CD14-positive monocyte (primary cell): ENCODE results near the gene ZDHHC24. TPM values are rescaled to one million over a fixed set of nuclear protein-coding genes. Genes with fewer than 3 reads are reported as not detected.

Experiments
- DNase-seq, 3 donors: peaks; one replicate each; pipeline ENCODE4 v3.0.0-alpha.2; 2011 to 2022
- H2AFZ ChIP-seq: 2 replicates; pipeline ENCODE4 v1.6.0; 2012; ENCODE audit warnings: mild to moderate bottlenecking, low read depth, low read length, inconsistent platforms; ENCODE audit not compliant: insufficient read depth, poor library complexity, severe bottlenecking
- H3K27ac ChIP-seq, 2 donors: 1 replicate in 1 of 2; 2 replicates in 1 of 2; pipeline ENCODE4 v1.5.1; 2012 to 2013; ENCODE audit warnings: low read length in 2 of 2, control low read depth in 1 of 2, inconsistent platforms in 1 of 2, low read depth in 1 of 2, mild to moderate bottlenecking in 1 of 2
- H3K27me3 ChIP-seq, 2 donors: one replicate each; pipeline versions ENCODE4 v1.6.0 to v1.6.1; 2011 to 2013; ENCODE audit warnings: low read length in 2 of 2; ENCODE audit not compliant: control insufficient read depth in 2 of 2, insufficient read depth in 2 of 2
- H3K36me3 ChIP-seq, 2 donors: replicated peaks in 1 of 2; 1 replicate in 1 of 2; 2 replicates in 1 of 2; pipeline versions ENCODE4 v1.5.1 to v1.6.1; 2012 to 2013; ENCODE audit warnings: low read length in 2 of 2, control low read depth in 1 of 2, inconsistent platforms in 1 of 2, mild to moderate bottlenecking in 1 of 2; ENCODE audit not compliant: insufficient read depth in 2 of 2, control insufficient read depth in 1 of 2
- H3K4me1 ChIP-seq, 2 donors: 1 replicate in 1 of 2; 2 replicates in 1 of 2; pipeline versions ENCODE4 v1.5.1 to v1.6.1; 2012 to 2013; ENCODE audit warnings: low read length in 2 of 2, control low read depth in 1 of 2, inconsistent platforms in 1 of 2, mild to moderate bottlenecking in 1 of 2, moderate library complexity in 1 of 2; ENCODE audit not compliant: insufficient read depth in 2 of 2, control insufficient read depth in 1 of 2
- H3K4me2 ChIP-seq: replicated peaks from 2 replicates; pipeline ENCODE3; 2012; ENCODE audit warnings: low read length, moderate library complexity, mild to moderate bottlenecking; ENCODE audit not compliant: poor library complexity, severe bottlenecking; ENCODE audit errors: extremely low read depth
- H3K4me3 ChIP-seq, 3 experiments: fragments of 200-600 bp in 1 of 3; sonication (generic) in 1 of 3; replicated peaks in 1 of 3; 1 replicate in 2 of 3; 2 replicates in 1 of 3; pipeline ENCODE4 v1.5.1; 2011 to 2013; ENCODE audit warnings: low read length in 3 of 3, mild to moderate bottlenecking in 3 of 3, control low read depth in 2 of 3, low read depth in 2 of 3, inconsistent platforms in 1 of 3, moderate library complexity in 1 of 3
- H3K79me2 ChIP-seq: 2 replicates; pipeline ENCODE4 v1.6.0; 2012; ENCODE audit warnings: mild to moderate bottlenecking, control low read depth, inconsistent platforms, low read length, moderate library complexity; ENCODE audit not compliant: insufficient read depth
- H3K9ac ChIP-seq: 2 replicates; pipeline ENCODE4 v1.6.0; 2017; ENCODE audit warnings: low read length, mild to moderate bottlenecking; ENCODE audit not compliant: insufficient read depth, poor library complexity, severe bottlenecking
- H3K9me3 ChIP-seq, 2 donors: replicated peaks in 1 of 2; 1 replicate in 1 of 2; 2 replicates in 1 of 2; pipeline versions ENCODE4 v1.5.1 to v1.6.1; 2012 to 2013; ENCODE audit warnings: low read length in 2 of 2, control low read depth in 1 of 2; ENCODE audit not compliant: control insufficient read depth in 1 of 2, insufficient read depth in 1 of 2
- H4K20me1 ChIP-seq: 2 replicates; pipeline ENCODE4 v1.6.0; 2012; ENCODE audit warnings: mild to moderate bottlenecking, low read length, control low read depth, moderate library complexity; ENCODE audit not compliant: insufficient read depth
- H3K27ac Mint-ChIP-seq, 7 donors: one replicate each; pipeline ENCODE4 v1.8.0; 2020; ENCODE audit warnings: mild to moderate bottlenecking in 7 of 7, mixed read lengths in 7 of 7, moderate library complexity in 6 of 7, inconsistent platforms in 2 of 7
- H3K27me3 Mint-ChIP-seq, 3 donors: one replicate each; pipeline ENCODE4 v1.8.0; 2021 to 2022; ENCODE audit warnings: low read depth in 3 of 3, mild to moderate bottlenecking in 3 of 3, mixed read lengths in 3 of 3, moderate library complexity in 3 of 3, inconsistent platforms in 1 of 3
- H3K36me3 Mint-ChIP-seq, 2 donors: one replicate each; pipeline ENCODE4 v1.8.0; 2020; ENCODE audit warnings: mixed read lengths in 2 of 2, inconsistent platforms in 1 of 2, mild to moderate bottlenecking in 1 of 2
- H3K4me1 Mint-ChIP-seq: one replicate; pipeline ENCODE4 v1.8.0; 2020; ENCODE audit warnings: mild to moderate bottlenecking, mixed read lengths
- H3K4me3 Mint-ChIP-seq, 2 donors: one replicate each; pipeline ENCODE4 v1.8.0; 2020; ENCODE audit warnings: mild to moderate bottlenecking in 2 of 2, mixed read lengths in 2 of 2, moderate library complexity in 1 of 2
- H3K9me3 Mint-ChIP-seq, 7 donors: one replicate each; pipeline ENCODE4 v1.8.0; 2020 to 2022; ENCODE audit warnings: mixed read lengths in 7 of 7, mild to moderate bottlenecking in 6 of 7, moderate library complexity in 6 of 7, inconsistent platforms in 2 of 7
- CTCF ChIP-seq: fragments of 200-600 bp; IDR thresholded peaks from one replicate; pipeline ENCODE4 v1.8.0; 2022; ENCODE audit warnings: antibody characterized with exemption, mild to moderate bottlenecking
- WGBS: methylation state at CpG from one replicate; pipeline ENCODE4 v1.1.5; 2013; ENCODE audit warnings: missing lambda C conversion rate; ENCODE audit not compliant: insufficient coverage; 5-methylcytosine and 5-hydroxymethylcytosine counted together
- intact Hi-C, 2 donors: fragments of 100-400 bp; cut with micrococcal nuclease; formaldehyde crosslinking; loops; one replicate each; pipeline versions ENCODE4 v1.15.0 to v1.15.1; 2023
- polyA plus RNA-seq, 3 donors: library from polyadenylated mRNA; depleted of rRNA in 1 of 3; unstranded in 2 of 3; stranded (reverse) in 1 of 3; fragments of 300-500 nt in 2 of 3; fragments of >200 nt in 1 of 3; fragmentation: Illumina TruSeq in 2 of 3; gene quantifications; 1 replicate in 2 of 3; 2 replicates in 1 of 3; pipeline ENCODE4 v1.2.3, GENCODE V29; 2012 to 2021

The ZDHHC24 gene
- polyA plus RNA-seq, 3 donors = 10.9 to 14.0 (median 11.9) TPM

GRCh38 chr11:66568124-66568916, 22.5 kb upstream of the ZDHHC24 start, which contains the start of gene CTSF:
Gene CTSF (minus strand): TSS chr11:66568606. CDS start chr11:66568486, 120 bp downstream.
- WGBS = 4% methylated on average over 75 of the region's 77 CpGs
- Mint-ChIP-seq H3K27ac (no peak within 1 kb of the TSS), H3K4me1 (peaks cover 7% of the 10 kb centered on the region), H3K9me3 (peaks cover 0 to 5% (median 1%) of the 10 kb centered on the region in 7 donors), H3K4me3 (peak within 1 kb of the TSS; percentile 64 to 87), H3K27me3 (peaks cover 22 to 25% (median 23%) of the 10 kb centered on the region in 3 donors), H3K36me3 (no peaks in the 10 kb centered on the region)
- Histone ChIP-seq H3K9ac (peak within 1 kb of the TSS; percentile 53), H3K79me2 (no peaks in the 10 kb centered on the region), H3K27ac (no peak within 1 kb of the TSS), H3K27me3 (peaks cover 0 to 17% of the 10 kb centered on the region in 2 donors), H3K4me2 (peak within 1 kb of the TSS; percentile 86), H3K36me3 (no peaks in the 10 kb centered on the region), H2AFZ (peak within 1 kb of the TSS; percentile 89), H4K20me1 (no peaks in the 10 kb centered on the region), H3K4me1 (peaks cover 4 to 12% of the 10 kb centered on the region in 2 donors), H3K4me3 (peak within 1 kb of the TSS in 2 of 3 experiments; percentile 21 to 73), H3K9me3 (no peaks in the 10 kb centered on the region)
- TF ChIP-seq CTCF = no peak
- DNase-seq = peak; percentile 56 to 66 (median 64)
- intact Hi-C loops = no loop called here

- Histone ChIP-seq H3K4me3 (peak overlapping the region in 1 of 3 experiments; percentile 73), H3K4me1 (peaks cover 4 to 12% of the 10 kb centered on the region in 2 donors), H3K9me3 (no peaks in the 10 kb centered on the region), H3K79me2 (no peaks in the 10 kb centered on the region), H3K4me2 (peak overlapping the region; percentile 86), H3K27me3 (peaks cover 0 to 17% of the 10 kb centered on the region in 2 donors), H4K20me1 (no peaks in the 10 kb centered on the region), H3K9ac (peak overlapping the region; percentile 53), H3K27ac (no peak overlapping the region), H2AFZ (peak overlapping the region; percentile 89), H3K36me3 (no peaks in the 10 kb centered on the region)
- WGBS = 91% methylated on average over 6 of the region's 15 CpGs
- Mint-ChIP-seq H3K4me3 (peak overlapping the region; percentile 64 to 82), H3K27me3 (peaks cover 22 to 25% (median 22%) of the 10 kb centered on the region in 3 donors), H3K27ac (no peak overlapping the region), H3K4me1 (peaks cover 7% of the 10 kb centered on the region), H3K9me3 (peaks cover 0 to 5% (median 1%) of the 10 kb centered on the region in 7 donors), H3K36me3 (no peaks in the 10 kb centered on the region)
- intact Hi-C loops = no loop called here
- no peak for DNase-seq
- no peak for TF ChIP-seq CTCF
Measured at GRCh38 chr11:66567787-66568123, 21.9 kb upstream of the ZDHHC24 start.
